Measurements from ENCODE around the gene DYRK2.

DNA sequence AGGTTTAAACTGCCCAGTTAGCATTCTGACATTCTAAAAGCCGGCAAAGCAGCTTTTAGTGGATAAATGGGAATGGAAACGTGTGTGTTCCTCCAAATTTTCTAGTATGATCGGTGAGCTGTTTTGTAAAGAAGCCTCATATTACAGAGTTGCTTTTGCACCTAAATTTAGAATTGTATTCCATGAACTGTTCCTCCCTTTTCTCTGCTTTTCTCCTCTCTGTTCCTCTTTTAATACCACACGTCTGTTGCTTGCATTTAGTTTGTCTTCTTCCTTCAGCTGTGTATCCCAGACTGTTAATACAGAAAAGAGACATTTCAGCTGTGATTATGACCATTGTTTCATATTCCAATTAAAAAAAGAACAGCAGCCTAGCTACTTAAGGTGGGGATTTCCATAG is 10.7 kb downstream of the DYRK2 start:
- TF ChIP-seq, protein P1, sequence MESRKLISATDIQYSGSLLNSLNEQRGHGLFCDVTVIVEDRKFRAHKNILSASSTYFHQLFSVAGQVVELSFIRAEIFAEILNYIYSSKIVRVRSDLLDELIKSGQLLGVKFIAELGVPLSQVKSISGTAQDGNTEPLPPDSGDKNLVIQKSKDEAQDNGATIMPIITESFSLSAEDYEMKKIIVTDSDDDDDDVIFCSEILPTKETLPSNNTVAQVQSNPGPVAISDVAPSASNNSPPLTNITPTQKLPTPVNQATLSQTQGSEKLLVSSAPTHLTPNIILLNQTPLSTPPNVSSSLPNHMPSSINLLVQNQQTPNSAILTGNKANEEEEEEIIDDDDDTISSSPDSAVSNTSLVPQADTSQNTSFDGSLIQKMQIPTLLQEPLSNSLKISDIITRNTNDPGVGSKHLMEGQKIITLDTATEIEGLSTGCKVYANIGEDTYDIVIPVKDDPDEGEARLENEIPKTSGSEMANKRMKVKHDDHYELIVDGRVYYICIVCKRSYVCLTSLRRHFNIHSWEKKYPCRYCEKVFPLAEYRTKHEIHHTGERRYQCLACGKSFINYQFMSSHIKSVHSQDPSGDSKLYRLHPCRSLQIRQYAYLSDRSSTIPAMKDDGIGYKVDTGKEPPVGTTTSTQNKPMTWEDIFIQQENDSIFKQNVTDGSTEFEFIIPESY (IDR thresholded peaks at IDR 0.05) = no peak
- TF ChIP-seq, protein P2, sequence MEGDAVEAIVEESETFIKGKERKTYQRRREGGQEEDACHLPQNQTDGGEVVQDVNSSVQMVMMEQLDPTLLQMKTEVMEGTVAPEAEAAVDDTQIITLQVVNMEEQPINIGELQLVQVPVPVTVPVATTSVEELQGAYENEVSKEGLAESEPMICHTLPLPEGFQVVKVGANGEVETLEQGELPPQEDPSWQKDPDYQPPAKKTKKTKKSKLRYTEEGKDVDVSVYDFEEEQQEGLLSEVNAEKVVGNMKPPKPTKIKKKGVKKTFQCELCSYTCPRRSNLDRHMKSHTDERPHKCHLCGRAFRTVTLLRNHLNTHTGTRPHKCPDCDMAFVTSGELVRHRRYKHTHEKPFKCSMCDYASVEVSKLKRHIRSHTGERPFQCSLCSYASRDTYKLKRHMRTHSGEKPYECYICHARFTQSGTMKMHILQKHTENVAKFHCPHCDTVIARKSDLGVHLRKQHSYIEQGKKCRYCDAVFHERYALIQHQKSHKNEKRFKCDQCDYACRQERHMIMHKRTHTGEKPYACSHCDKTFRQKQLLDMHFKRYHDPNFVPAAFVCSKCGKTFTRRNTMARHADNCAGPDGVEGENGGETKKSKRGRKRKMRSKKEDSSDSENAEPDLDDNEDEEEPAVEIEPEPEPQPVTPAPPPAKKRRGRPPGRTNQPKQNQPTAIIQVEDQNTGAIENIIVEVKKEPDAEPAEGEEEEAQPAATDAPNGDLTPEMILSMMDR (IDR thresholded peaks at IDR 0.05; ENCODE audit: low read depth, low read length, missing input control) = no peak
- no peak for TF ChIP-seq RAD21 (IDR thresholded peaks at IDR 0.05)
- no peak for TF ChIP-seq JUND (IDR thresholded peaks at IDR 0.05)
- TF ChIP-seq, protein P3, sequence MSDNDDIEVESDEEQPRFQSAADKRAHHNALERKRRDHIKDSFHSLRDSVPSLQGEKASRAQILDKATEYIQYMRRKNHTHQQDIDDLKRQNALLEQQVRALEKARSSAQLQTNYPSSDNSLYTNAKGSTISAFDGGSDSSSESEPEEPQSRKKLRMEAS (IDR thresholded peaks at IDR 0.05) = no peak
- no peak for TF ChIP-seq FOXA1 (IDR thresholded peaks at IDR 0.05)
- TF ChIP-seq, protein P4, sequence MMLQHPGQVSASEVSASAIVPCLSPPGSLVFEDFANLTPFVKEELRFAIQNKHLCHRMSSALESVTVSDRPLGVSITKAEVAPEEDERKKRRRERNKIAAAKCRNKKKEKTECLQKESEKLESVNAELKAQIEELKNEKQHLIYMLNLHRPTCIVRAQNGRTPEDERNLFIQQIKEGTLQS (IDR thresholded peaks at IDR 0.05) = no peak
- TF ChIP-seq YY1 (IDR thresholded peaks at IDR 0.05) = no peak
- no peak for TF ChIP-seq EGR1 (IDR thresholded peaks at IDR 0.05; ENCODE audit: low read depth in 2 of 2)

All from liver (tissue), 3 donors.